Bronchial epithelial cell (primary cell): ENCODE measurements around the gene LYZL4. TPM values are rescaled to one million over a fixed set of nuclear protein-coding genes. Genes with fewer than 3 reads are reported as not detected.

Experiments
- DNase-seq: peaks from one replicate; pipeline ENCODE4 v3.0.0-alpha.2; 2010; ENCODE audit warnings: low read depth
- FAIRE-seq: peaks from 2 replicates; lab custom pipeline; 2011; peaks lifted over from hg19 to GRCh38; lab: Jason Lieb, UNC
- H3K27me3 ChIP-seq: 2 replicates; pipeline ENCODE4 v1.5.1; 2011; ENCODE audit warnings: low read length; ENCODE audit not compliant: control insufficient read depth, insufficient read depth
- H3K36me3 ChIP-seq: 2 replicates; pipeline ENCODE4 v1.5.1; 2011; ENCODE audit warnings: low read length; ENCODE audit not compliant: control insufficient read depth, insufficient read depth
- H3K4me3 ChIP-seq: 2 replicates; pipeline ENCODE4 v1.5.1; 2011; ENCODE audit warnings: mild to moderate bottlenecking, low read depth, low read length, control low read depth
- total RNA-seq: library from RNA; depleted of rRNA; stranded (reverse); fragments of >200 nt; gene quantifications from 2 replicates; pipeline ENCODE4 v1.2.1, GENCODE V29; 2014
- TF ChIP-seq, protein P1 (sequence below): IDR thresholded peaks from 2 replicates; pipeline ENCODE4 v1.5.1; 2011; ENCODE audit warnings: mild to moderate bottlenecking, moderate library complexity, low read length, control low read depth, inconsistent platforms; ENCODE audit not compliant: insufficient read depth, severe bottlenecking

Gene LYZL4
- total RNA-seq, 1 donor from 2014 or later, result not detected

DNA sequence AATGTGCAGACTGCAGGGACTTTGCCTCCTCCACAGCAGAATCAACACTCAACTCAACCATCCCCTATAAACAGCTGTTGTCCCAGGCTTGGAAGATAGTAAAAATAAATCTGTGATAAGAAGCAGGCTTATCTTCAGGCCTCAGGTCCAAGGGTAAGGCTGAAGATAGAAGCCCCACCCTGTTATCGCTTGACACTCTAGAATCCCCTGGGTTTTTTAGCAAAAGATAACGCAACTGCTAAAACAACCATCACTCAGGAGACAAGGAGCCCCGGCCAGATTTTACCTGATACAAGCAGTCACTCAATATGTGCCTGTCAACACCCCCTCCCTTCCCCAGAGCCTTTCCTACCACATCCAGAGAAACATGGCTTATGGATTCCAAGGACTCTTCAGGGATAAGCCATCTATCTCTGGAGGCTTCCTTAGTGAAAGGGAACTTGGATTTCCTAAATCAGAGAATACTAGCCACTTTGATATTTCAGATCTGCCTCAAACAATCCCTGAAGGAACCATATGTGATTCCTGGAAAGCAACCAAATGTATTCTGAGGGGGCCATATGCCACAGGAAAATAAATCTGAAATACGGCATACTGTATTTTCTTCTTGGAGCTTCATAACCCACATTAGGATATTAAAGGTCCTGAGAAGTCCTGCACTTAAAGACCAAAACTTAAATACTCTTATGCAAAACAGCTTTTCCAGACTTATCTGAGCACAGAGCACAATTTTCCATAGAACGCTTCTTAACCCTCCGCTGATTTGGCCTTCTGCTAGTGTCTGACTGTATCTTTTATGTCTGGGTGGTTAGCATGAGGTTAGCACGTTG, 60.4 kb downstream of the LYZL4 start:
- DNase-seq (no peak), FAIRE-seq (no peak)
- TF ChIP-seq, protein P1, sequence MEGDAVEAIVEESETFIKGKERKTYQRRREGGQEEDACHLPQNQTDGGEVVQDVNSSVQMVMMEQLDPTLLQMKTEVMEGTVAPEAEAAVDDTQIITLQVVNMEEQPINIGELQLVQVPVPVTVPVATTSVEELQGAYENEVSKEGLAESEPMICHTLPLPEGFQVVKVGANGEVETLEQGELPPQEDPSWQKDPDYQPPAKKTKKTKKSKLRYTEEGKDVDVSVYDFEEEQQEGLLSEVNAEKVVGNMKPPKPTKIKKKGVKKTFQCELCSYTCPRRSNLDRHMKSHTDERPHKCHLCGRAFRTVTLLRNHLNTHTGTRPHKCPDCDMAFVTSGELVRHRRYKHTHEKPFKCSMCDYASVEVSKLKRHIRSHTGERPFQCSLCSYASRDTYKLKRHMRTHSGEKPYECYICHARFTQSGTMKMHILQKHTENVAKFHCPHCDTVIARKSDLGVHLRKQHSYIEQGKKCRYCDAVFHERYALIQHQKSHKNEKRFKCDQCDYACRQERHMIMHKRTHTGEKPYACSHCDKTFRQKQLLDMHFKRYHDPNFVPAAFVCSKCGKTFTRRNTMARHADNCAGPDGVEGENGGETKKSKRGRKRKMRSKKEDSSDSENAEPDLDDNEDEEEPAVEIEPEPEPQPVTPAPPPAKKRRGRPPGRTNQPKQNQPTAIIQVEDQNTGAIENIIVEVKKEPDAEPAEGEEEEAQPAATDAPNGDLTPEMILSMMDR, result no peak
- peaks cover 2% of the 10 kb centered on the region for H3K27me3 ChIP-seq
- H3K4me3 ChIP-seq, result no peak overlapping the region
- no peaks in the 10 kb centered on the region for H3K36me3 ChIP-seq

DNA sequence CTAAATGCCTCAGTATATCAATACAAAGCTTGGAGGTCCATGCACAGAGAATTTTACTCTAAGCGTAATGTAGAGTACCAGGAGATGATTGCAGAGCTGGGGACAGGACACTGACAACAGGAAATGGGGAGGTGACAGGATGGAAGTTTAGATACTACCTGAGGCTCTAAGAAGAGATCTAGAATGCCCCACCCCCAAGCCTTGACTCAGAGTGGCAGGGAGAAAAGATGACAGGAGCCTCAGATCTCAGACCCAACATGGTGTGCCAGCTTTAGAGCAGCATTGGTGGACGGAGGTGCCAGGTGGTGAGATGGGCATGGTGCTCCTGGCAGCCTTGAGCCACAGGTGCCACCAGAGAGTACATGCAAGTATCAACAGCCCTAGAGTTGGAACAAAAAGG, 62.5 kb downstream of the LYZL4 start:
- Histone ChIP-seq H3K27me3 (peaks cover 2% of the 10 kb centered on the region), H3K4me3 (no peak overlapping the region), H3K36me3 (no peaks in the 10 kb centered on the region)
- TF ChIP-seq, protein P1, result no peak
- DNase-seq (no peak), FAIRE-seq (no peak)

Other genes starting within 250 kb of the LYZL4 start
- gene CCK, start 144.4 kb downstream of the LYZL4 start, total RNA-seq, result 1.1 and 2.7 TPM in 2 replicates
- gene VIPR1, start 92.0 kb upstream of the LYZL4 start, total RNA-seq, result 4.2 and 5.8 TPM in 2 replicates
- gene SEC22C, start 171.4 kb upstream of the LYZL4 start, total RNA-seq, result 44.7 and 55.0 TPM in 2 replicates
- 22.1 and 25.0 TPM in 2 replicates for gene SS18L2, start 180.2 kb upstream of the LYZL4 start, total RNA-seq
- 33.4 and 36.4 TPM in 2 replicates for gene NKTR, start 190.1 kb upstream of the LYZL4 start, total RNA-seq
- gene ZBTB47, start 243.1 kb upstream of the LYZL4 start, total RNA-seq, result 5.8 and 7.6 TPM in 2 replicates